ENCODE data around the gene VPS37C.
"Not testable (repeated sequence)": the region's sequence is repeated elsewhere in the genome, so short reads cannot be mapped to it uniquely, and the experiment has no call there.

VPS37C gene

GRCh38 chr11:61174273-61174672, 13.0 kb upstream of the VPS37C start:
- DNase-seq: peak; percentile 81

DNA sequence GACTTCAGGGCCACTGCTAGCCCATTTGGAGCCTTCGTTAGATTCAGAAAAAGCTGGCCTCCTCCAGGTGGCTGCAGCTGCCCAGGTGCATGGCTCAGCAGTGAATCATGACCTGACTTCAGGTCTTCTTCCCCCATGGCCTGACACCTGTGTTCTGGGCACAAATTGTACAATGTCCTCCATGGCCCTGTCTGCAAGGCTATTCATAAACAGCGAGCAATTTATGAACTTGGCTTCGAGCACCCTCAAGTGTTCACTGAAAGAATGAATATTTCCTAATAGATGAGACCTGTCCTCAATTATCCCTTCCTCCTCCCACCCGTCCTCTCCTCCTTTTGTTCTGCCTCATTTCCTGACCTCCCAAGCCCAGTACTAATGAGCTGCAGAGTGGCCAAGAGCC, 12.2 kb upstream of the VPS37C start:
- DNase-seq: no peak

GRCh38 chr11:61172888-61173287, 11.7 kb upstream of the VPS37C start:
- DNase-seq: no peak

- DNase-seq: no peak
Observed at GRCh38 chr11:61172356-61172755, 11.1 kb upstream of the VPS37C start.

DNA sequence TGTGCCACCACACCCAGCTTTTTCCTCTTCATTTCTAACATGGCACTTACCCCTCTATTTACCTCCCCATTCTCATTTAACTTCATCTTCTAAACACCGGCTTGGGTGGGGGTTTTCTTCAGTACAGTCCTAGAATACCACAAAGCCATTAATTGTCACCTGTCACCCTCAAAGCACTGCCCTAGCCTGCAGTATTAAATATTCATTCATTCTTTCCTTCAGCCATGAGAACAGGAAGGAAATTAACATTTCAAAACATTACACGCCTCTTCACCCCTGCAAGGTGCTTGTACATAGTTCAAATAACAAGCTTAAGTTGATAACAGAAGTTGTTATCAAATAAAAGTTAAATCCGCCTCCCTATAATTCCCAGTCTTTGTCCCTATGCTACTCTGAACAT, 10.7 kb upstream of the VPS37C start:
- no peak for DNase-seq

- DNase-seq: no peak
Observed at GRCh38 chr11:61170566-61170965, 9.3 kb upstream of the VPS37C start.

- no peak for DNase-seq
Observed at GRCh38 chr11:61168800-61169199, 7.6 kb upstream of the VPS37C start.

DNA sequence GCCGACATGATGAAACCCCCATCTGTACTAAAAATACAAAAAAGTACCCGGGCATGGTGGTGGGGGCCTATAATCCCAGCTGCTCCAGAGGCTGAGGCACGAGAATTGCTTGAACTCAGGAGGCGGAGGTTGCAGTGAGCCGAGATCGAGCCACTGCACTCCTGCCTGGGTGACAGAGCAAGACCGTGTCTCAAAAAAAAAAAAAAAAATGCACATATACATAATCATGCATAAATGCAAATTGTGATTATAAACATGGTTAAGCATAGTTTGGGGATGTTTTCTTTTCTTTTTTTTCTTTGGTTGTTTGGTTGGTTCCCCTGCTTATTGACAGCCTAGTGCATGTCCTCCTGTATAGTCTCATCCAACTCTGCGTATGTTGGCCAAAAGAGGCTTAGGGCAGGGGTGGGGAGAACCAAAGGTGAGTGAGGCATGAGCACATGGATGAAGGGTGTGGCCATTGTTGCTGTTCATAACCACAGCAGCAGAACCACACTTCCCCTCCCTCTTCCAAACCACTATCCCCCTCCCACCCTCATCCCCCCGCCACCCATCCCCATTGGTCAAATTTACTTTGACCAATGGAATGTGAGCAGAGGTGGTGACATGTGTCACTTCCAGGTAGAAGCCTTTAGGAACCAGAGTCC, 6.9 kb upstream of the VPS37C start:
- no peak for DNase-seq

DNA sequence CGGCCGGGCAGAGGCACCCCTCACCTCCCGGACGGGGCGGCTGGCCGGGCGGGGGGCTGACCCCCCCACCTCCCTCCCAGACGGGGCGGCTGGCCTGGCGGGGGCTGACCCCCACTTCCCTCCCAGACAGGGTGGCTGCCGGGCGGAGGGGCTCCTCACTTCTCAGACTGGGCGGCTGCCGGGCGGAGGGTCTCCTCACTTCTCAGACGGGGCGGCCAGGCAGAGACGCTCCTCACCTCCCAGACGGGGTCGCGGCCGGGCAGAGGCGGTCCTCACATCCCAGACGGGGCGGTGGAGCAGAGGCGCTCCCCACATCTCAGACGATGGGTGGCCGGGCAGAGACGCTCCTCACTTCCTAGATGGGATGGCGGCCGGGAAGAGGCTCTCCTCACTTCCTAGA, 5.1 kb upstream of the VPS37C start:
- not testable (repeated sequence) for DNase-seq

DNA sequence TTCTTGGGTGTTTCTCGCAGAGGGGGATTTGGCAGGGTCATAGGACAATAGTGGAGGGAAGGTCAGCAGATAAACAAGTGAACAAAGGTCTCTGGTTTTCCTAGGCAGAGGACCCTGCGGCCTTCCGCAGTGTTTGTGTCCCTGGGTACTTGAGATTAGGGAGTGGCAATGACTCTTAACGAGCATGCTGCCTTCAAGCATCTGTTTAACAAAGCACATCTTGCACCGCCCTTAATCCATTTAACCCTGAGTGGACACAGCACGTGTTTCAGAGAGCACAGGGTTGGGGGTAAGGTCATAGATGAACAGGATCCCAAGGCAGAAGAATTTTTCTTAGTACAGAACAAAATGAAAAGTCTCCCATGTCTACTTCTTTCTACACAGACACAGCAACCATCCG, 4.6 kb upstream of the VPS37C start:
- not testable (repeated sequence) for DNase-seq

DNA sequence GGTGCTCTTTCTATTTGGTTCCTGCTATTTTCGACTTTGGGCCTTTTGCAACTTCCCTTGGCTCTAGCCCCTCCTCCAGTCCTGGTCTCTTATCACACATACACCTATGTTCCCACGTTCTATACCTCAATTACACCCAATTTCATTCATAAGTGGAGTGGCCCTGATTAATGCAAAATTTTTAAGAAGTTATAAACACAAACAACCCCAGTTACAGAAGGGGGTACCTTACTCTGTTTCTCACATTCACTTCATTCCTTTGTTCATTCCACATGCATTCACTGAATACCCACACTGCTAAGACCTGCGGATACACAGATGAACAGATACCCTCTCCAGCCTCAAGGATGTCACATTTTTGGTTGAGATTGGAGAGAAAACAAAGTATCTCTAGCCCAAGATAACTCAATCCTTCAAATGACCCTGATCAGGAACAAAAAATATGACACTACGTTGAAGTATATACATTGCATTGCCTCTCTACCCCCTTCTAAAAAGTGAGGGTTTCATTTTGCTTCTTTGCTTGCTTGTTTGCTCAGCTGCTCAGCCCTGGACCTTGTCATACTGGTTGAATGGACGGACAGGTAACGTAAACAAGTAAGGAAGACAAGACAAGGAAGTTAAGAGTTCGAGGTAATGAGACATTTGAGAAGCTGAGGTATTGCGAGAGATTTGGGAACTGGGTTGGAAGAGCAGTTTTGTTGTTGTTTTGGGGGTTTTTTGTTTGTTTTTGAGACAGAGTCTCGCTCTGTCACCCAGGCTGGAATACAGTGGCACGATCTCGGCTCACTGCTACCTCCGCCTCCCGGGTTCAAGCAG, 3.6 kb upstream of the VPS37C start:
- no peak for DNase-seq

GRCh38 chr11:61163714-61164605, 2.7 kb upstream of the VPS37C start:
- peak; percentile 84 for DNase-seq

DNA sequence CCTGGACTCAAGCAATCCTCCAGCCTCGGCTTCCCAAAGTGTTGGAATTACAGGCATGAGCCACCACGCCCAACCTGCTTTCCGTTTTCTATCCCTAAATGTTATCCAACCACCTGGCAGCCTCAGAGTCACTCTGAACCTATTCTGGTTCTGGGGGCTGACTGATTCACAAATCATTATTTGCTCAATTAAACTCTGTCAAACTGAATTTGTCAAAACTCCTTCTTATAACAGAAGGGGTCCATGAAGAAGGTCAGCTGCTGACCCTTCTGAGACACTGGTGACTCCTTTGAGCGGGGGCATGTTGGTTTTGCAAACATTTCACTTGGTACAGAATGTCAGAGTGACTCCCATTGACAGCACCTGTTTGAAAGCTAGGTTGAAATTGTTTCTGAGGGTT, 1.8 kb upstream of the VPS37C start:
- no peak for DNase-seq

DNA sequence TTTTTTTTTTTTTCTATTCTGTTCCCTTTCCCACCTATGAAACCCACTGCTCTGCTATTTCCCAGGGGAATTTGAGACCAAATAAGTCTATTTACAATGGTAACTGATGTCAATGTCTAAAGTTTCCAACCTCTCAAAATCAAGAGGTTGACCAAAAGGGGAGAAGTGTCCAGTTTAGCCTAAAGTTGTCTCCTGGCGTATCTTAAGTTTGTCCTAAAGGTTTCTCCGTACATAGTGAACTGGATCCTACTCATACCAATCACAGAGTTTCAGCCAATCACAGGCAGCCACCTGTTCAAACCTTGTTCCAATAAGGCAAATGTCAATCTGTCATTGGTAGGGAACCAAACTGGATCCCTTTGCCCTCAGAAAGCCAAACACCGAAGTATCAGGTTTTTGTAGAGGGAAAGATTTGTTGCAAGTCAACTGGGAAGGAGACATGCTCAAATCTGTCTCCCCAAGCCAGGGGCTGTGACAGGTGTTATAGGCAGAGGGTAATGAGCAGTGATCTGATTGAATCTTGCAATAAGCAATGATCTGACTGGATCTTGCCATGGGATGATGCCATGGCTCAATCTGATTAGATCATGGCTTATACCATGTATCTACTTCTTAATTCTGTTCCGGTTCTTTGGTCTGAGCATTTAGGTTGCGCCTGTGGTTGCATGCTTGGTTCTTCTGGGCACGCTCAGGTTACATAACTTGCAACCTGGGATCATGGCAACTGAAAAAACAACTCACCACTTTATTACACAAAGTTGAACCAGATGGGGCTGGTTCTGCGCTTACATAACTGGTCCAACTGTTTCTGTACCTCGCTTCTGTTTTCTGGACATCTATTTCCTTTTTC, 1.1 kb upstream of the VPS37C start:
- peak; percentile 72 for DNase-seq

GRCh38 chr11:61160487-61161189, 588 bp downstream of the VPS37C start:
- no peak for DNase-seq

DNA sequence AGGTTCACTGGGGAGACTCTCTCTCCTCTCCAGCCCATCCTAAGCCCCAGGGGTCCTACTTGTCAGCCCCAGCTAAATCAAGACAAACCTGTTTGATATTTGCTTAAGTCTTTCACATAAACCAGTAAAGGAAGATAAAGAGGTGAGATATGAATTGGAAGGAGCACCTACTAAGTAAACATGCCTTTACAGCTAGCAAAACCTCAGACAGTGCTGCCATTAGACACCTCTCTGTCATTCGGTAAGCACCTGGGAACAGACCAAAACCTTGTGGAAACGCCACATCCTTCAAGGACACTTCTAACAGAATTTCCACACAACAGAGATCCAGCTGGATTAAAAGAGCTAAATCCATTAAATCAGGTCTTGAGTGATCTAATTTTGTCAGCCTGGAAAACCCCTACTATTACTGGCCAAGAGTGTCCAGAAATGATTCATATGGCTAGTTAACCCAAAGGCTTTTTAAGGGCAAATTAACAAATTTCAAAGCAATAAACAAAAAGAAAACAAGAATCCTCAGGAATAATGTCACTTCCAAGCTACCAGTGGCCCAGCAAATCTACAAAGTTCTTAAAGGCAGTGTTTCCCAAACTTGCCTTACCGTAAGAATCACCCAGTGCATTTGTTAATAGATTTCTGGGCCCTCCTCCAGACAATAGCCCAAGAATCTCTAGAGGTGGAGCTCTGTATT, 2.4 kb downstream of the VPS37C start:
- DNase-seq: no peak

DNA sequence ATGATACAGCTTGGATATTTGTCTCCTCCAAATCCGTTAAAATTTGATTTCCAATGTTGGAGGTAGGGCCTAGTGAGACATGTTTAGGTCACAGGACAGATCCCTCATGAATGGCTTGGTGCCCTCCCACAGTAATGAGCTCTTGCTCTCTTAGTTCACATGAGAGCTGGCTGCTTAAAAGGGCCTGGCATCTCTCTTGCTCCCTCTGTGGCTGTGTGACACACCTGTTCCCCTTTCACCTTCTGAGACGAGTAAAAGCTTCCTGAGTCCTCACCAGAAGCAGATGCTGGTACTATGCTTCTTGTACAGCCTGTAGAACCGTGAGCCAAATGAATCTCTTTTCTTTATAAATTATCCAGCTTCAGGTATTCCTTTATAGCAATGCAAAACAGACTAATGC, 3.5 kb downstream of the VPS37C start:
- DNase-seq: no peak

GRCh38 chr11:61155741-61156140, 5.5 kb downstream of the VPS37C start:
- DNase-seq: no peak

DNA sequence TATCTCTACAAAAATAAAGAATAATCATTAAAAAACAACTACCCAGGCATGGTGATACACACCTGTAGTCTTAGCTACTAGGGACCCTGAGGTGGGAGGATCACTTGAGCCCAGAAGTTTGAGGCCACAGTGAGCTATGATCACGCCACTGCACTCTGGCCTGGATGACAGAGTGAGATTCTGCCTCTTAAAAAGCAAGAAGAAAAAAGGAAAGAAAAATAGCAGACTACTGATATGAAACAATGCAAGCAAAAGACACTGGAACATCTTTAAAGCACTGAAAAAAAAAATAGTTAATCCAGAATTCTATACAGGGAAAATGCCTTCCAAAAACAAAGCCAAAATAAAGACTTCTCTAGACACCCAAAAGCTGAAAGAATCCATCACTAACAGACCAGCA, 5.9 kb downstream of the VPS37C start:
- DNase-seq: no peak

- DNase-seq: no peak
Observed at GRCh38 chr11:61154528-61154927, 6.7 kb downstream of the VPS37C start.

- no peak for DNase-seq
Observed at GRCh38 chr11:61153593-61154095, 7.6 kb downstream of the VPS37C start.

Data from hematopoietic multipotent progenitor cell treated with erythropoietin and hydrocortisone succinate and interleukin-3 and kit ligand, for 8 days (in vitro differentiated cells).